Endothelial cell of umbilical vein (primary cell): ENCODE data around the gene RAPH1. TPM values are rescaled to one million over a fixed set of nuclear protein-coding genes. Genes with fewer than 3 reads are reported as not detected.

ENCODE experiments used
- BruUV-seq: library from RNA; stranded (reverse); fragments of 400-500 nt; replicated peaks from 2 replicates; lab custom pipeline; 2021; lab: Mats Ljungman, UMichigan
- CTCF ChIA-PET: fragments of 300-600, 350-600 bp; sonication (Branson Sonifier 250); formaldehyde crosslinking; loops from one replicate; lab custom pipeline; 2021; ENCODE audit warnings: antibody characterized with exemption, inconsistent platforms; lab: Charles Lee
- POLR2A ChIA-PET: fragments of 300-600, 350-600 bp; sonication (Branson Sonifier 250); formaldehyde crosslinking; loops from one replicate; lab custom pipeline; 2021; ENCODE audit warnings: antibody characterized with exemption, inconsistent platforms; lab: Charles Lee
- DNase-seq: peaks from one replicate; pipeline ENCODE4 v3.0.0-alpha.2; 2011; ENCODE audit warnings: low read depth, low spot score
- FAIRE-seq: peaks from 2 replicates; lab custom pipeline; 2011; peaks lifted over from hg19 to GRCh38; lab: Jason Lieb, UNC
- H2AFZ ChIP-seq: 2 replicates; pipeline ENCODE4 v1.6.0; 2012; ENCODE audit warnings: low read depth, low read length, control low read depth, inconsistent platforms
- H3K27ac ChIP-seq: 2 replicates; pipeline ENCODE4 v1.5.1; 2011; ENCODE audit warnings: low read depth, mild to moderate bottlenecking, control low read depth, low read length, moderate library complexity; ENCODE audit not compliant: insufficient read depth
- H3K27me3 ChIP-seq, 2 experiments: 2 replicates each; pipeline versions ENCODE4 v1.6.0 to v1.6.1; 2011; ENCODE audit warnings: low read length in 2 of 2, mixed read lengths in 1 of 2; ENCODE audit not compliant: control insufficient read depth in 2 of 2, insufficient read depth in 2 of 2
- H3K36me3 ChIP-seq, 2 experiments: 2 replicates in 1 of 2; 3 replicates in 1 of 2; pipeline ENCODE4 v1.5.1; 2011; ENCODE audit warnings: low read length in 2 of 2, mild to moderate bottlenecking in 1 of 2, moderate library complexity in 1 of 2; ENCODE audit not compliant: control insufficient read depth in 2 of 2, insufficient read depth in 2 of 2; ENCODE audit errors: extremely low read depth in 1 of 2
- H3K4me1 ChIP-seq: 3 replicates; pipeline ENCODE4 v1.5.1; 2011; ENCODE audit warnings: mild to moderate bottlenecking, low read length; ENCODE audit not compliant: control insufficient read depth, insufficient read depth; ENCODE audit errors: extremely low read depth
- H3K4me2 ChIP-seq: 2 replicates; pipeline ENCODE4 v1.6.1; 2011; ENCODE audit warnings: low read length, control low read depth, mixed read lengths; ENCODE audit not compliant: insufficient read depth
- H3K4me3 ChIP-seq, 3 experiments: fragments of 200-600 bp in 1 of 3; sonication (generic), shearing (Covaris generic) in 1 of 3; replicated peaks in 1 of 3; 2 replicates each; pipeline ENCODE4 v1.5.1; 2011 to 2016; ENCODE audit warnings: control low read depth in 3 of 3, low read length in 3 of 3, mild to moderate bottlenecking in 2 of 3, inconsistent platforms in 1 of 3, low read depth in 1 of 3, moderate library complexity in 1 of 3; ENCODE audit not compliant: insufficient read depth in 1 of 3
- H3K79me2 ChIP-seq: 2 replicates; pipeline ENCODE4 v1.6.0; 2012; ENCODE audit warnings: low read length, inconsistent platforms; ENCODE audit not compliant: control insufficient read depth, insufficient read depth
- H3K9ac ChIP-seq: replicated peaks from 2 replicates; pipeline ENCODE3; 2011; ENCODE audit warnings: low read length, control low read depth; ENCODE audit not compliant: insufficient read depth; ENCODE audit errors: extremely low read depth
- H3K9me1 ChIP-seq: replicated peaks from 3 replicates; pipeline ENCODE4 v1.6.0; 2011; ENCODE audit warnings: mild to moderate bottlenecking, low read length; ENCODE audit not compliant: control insufficient read depth, insufficient read depth; ENCODE audit errors: extremely low read depth
- H3K9me3 ChIP-seq: replicated peaks from 2 replicates; pipeline ENCODE4 v1.5.1; 2012; ENCODE audit warnings: low read length, inconsistent platforms; ENCODE audit not compliant: control insufficient read depth, insufficient read depth
- H4K20me1 ChIP-seq: replicated peaks from 2 replicates; pipeline ENCODE3; 2011; ENCODE audit warnings: mild to moderate bottlenecking, low read length; ENCODE audit not compliant: control insufficient read depth, insufficient read depth; ENCODE audit errors: extremely low read depth
- EZH2 ChIP-seq: IDR thresholded peaks from 2 replicates; pipeline ENCODE4 v1.6.1; 2012; ENCODE audit warnings: borderline replicate concordance, low read depth, mild to moderate bottlenecking, moderate library complexity, low read length, inconsistent platforms; ENCODE audit not compliant: severe bottlenecking
- FOS ChIP-seq: IDR thresholded peaks from 2 replicates; pipeline ENCODE4 v1.6.1; 2011; ENCODE audit warnings: mild to moderate bottlenecking, low read length, moderate library complexity, borderline replicate concordance; ENCODE audit not compliant: insufficient read depth
- GATA2 ChIP-seq: IDR thresholded peaks from 2 replicates; pipeline ENCODE4 v1.7.0; 2011; ENCODE audit warnings: low read depth, mild to moderate bottlenecking, moderate library complexity, mixed read lengths, low read length; ENCODE audit not compliant: insufficient read length, insufficient read depth
- JUN ChIP-seq: IDR thresholded peaks from 2 replicates; pipeline ENCODE4 v1.6.1; 2011; ENCODE audit warnings: borderline replicate concordance, low read depth; ENCODE audit not compliant: insufficient read length, insufficient read depth
- MYC ChIP-seq: IDR thresholded peaks from one replicate; pipeline ENCODE4 v1.6.1; 2011; ENCODE audit warnings: mild to moderate bottlenecking, low read depth, low read length
- POLR2A ChIP-seq: IDR thresholded peaks from 2 replicates; pipeline ENCODE4 v1.6.1; 2012; ENCODE audit warnings: low read depth, mild to moderate bottlenecking, control low read depth, low read length
- POLR2AphosphoS5 ChIP-seq: IDR thresholded peaks from 2 replicates; pipeline ENCODE4 v1.6.1; 2012; ENCODE audit warnings: low read depth, mild to moderate bottlenecking, control low read depth, low read length, moderate library complexity; ENCODE audit not compliant: insufficient read depth
- dilution Hi-C: fragments of 300-500 bp; cut with MboI; formaldehyde crosslinking; loops from one replicate; pipeline ENCODE4 v1.15.0; 2019; ENCODE audit warnings: low sequenced_read_pairs; ENCODE audit not compliant: extremely low pct_ligation_motif_present
- intact Hi-C: fragments of 100-400 bp; cut with micrococcal nuclease; formaldehyde crosslinking; loops from one replicate; pipeline ENCODE4 v1.10.0; 2022
- polyA plus RNA-seq, 4 experiments: library from polyadenylated mRNA; depleted of rRNA in 3 of 4; stranded (reverse) in 3 of 4; unstranded in 1 of 4; fragments of >200 nt; gene quantifications; 2 replicates each; pipeline versions ENCODE4 v1.2.1 to v1.2.3, GENCODE V29; 2011 to 2012; ENCODE audit warnings: missing spikeins in 1 of 4
- total RNA-seq: library from RNA; stranded (reverse); gene quantifications from 2 replicates; pipeline ENCODE4 v1.2.3, GENCODE V29; 2021
- TF ChIP-seq, protein P1 (sequence below): IDR thresholded peaks from 2 replicates; pipeline ENCODE4 v1.6.1; 2011; ENCODE audit not compliant: insufficient read depth, insufficient read length
- TF ChIP-seq, protein P2 (sequence below), 2 donors: IDR thresholded peaks; 1 replicate in 1 of 2; 2 replicates in 1 of 2; pipeline ENCODE4 v1.5.1; 2011; ENCODE audit warnings: low read length in 2 of 2, mild to moderate bottlenecking in 2 of 2, moderate library complexity in 2 of 2, control low read depth in 1 of 2, inconsistent platforms in 1 of 2, low read depth in 1 of 2; ENCODE audit not compliant: insufficient read depth in 1 of 2; ENCODE audit errors: extremely low read depth in 1 of 2

The RAPH1 gene
- total and polyA plus RNA-seq, 2 donors (not counting 3 experiments of a cell fraction or from before 2014, with no cell fraction given), result 5.1 to 59.5 TPM

DNA sequence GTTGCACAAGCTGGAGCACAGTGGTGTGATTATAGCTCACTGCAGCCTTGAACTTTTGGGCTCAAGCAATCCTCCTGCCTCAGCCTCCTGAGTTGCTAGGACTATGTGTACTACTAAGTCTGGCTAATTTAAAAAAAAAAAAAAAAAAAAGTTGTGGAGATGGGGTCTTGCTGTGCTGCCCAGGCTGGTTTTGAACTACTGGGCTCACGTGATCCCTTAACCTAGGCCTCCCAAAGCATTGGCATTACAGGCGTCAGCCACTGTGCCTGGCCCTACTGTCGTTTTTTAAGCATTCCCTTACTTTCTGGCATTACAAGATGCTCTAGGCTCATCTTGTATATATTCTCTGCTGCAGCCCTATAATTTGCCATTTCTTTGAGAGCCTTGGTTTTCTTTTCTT lies 88.3 kb downstream of the RAPH1 start:
- CTCF ChIA-PET, result interaction anchor here (0.6 to 0.9 kb wide), 2 partner anchors 52 to 463 kb away, joined by 3 read pairs; no protein-coding TSS in a partner anchor
- dilution Hi-C loops, result no loop called here

More for the DNA sequence above, 88.3 kb downstream of the RAPH1 start:
- no peak overlapping the region for H3K9ac ChIP-seq
- no peaks in the 10 kb centered on the region for H3K27me3 ChIP-seq
- POLR2A ChIA-PET, result interaction anchor here (0.6 kb wide), 1 partner anchor 209 kb away, joined by 4 read pairs; no protein-coding TSS in a partner anchor
- no peaks in the 10 kb centered on the region for H3K9me3 ChIP-seq
- H2AFZ ChIP-seq, result no peak overlapping the region
- H3K4me2 ChIP-seq, result no peak overlapping the region
- TF ChIP-seq, protein P1, sequence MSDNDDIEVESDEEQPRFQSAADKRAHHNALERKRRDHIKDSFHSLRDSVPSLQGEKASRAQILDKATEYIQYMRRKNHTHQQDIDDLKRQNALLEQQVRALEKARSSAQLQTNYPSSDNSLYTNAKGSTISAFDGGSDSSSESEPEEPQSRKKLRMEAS, result no peak
- TF ChIP-seq FOS (no peak), GATA2 (no peak), JUN (no peak), POLR2AphosphoS5 (no peak), POLR2A (no peak), MYC (no peak), EZH2 (no peak)
- TF ChIP-seq, protein P2, sequence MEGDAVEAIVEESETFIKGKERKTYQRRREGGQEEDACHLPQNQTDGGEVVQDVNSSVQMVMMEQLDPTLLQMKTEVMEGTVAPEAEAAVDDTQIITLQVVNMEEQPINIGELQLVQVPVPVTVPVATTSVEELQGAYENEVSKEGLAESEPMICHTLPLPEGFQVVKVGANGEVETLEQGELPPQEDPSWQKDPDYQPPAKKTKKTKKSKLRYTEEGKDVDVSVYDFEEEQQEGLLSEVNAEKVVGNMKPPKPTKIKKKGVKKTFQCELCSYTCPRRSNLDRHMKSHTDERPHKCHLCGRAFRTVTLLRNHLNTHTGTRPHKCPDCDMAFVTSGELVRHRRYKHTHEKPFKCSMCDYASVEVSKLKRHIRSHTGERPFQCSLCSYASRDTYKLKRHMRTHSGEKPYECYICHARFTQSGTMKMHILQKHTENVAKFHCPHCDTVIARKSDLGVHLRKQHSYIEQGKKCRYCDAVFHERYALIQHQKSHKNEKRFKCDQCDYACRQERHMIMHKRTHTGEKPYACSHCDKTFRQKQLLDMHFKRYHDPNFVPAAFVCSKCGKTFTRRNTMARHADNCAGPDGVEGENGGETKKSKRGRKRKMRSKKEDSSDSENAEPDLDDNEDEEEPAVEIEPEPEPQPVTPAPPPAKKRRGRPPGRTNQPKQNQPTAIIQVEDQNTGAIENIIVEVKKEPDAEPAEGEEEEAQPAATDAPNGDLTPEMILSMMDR (IDR thresholded peaks at IDR 0.05; ENCODE audit: extremely low read depth in 1 of 2, insufficient read depth in 1 of 2, low read depth in 1 of 2, low read length in 2 of 2), result no peak
- peaks cover 2 to 13% of the 10 kb centered on the region in 2 experiments for H3K36me3 ChIP-seq
- H3K4me1 ChIP-seq, result peaks cover 30% of the 10 kb centered on the region
- intact Hi-C loops, result no loop called here
- peaks cover 2% of the 10 kb centered on the region for H3K79me2 ChIP-seq
- FAIRE-seq (no peak), DNase-seq (no peak)
- no peaks in the 10 kb centered on the region for H4K20me1 ChIP-seq
- peak overlapping the region; percentile 85 for H3K27ac ChIP-seq
- no TSS peak for BruUV-seq
- no peak overlapping the region for H3K4me3 ChIP-seq
- H3K9me1 ChIP-seq, result no peaks in the 10 kb centered on the region
